Tibial nerve (tissue), 3 donors: Measurements from ENCODE around the gene SHISAL1.

Experiments
- POLR2A ChIP-seq, 2 donors: fragments of 450-650 bp; IDR thresholded peaks; one replicate each; pipeline ENCODE4 v1.6.1; 2017; ENCODE audit warnings: antibody characterized with exemption in 2 of 2, mild to moderate bottlenecking in 2 of 2, moderate library complexity in 2 of 2
- TF ChIP-seq, protein P1 (sequence below), 5 experiments: fragments of 200-600 bp in 3 of 5; fragments of 450-650 bp in 2 of 5; sonication (generic) in 3 of 5; IDR thresholded peaks; one replicate each; pipeline ENCODE4 v1.5.1; 2016 to 2019; ENCODE audit warnings: antibody characterized with exemption in 5 of 5, mild to moderate bottlenecking in 3 of 5, moderate library complexity in 2 of 5

GRCh38 chr22:44317886-44318637 is 5.3 kb upstream of the SHISAL1 start:
- TF ChIP-seq, protein P1, sequence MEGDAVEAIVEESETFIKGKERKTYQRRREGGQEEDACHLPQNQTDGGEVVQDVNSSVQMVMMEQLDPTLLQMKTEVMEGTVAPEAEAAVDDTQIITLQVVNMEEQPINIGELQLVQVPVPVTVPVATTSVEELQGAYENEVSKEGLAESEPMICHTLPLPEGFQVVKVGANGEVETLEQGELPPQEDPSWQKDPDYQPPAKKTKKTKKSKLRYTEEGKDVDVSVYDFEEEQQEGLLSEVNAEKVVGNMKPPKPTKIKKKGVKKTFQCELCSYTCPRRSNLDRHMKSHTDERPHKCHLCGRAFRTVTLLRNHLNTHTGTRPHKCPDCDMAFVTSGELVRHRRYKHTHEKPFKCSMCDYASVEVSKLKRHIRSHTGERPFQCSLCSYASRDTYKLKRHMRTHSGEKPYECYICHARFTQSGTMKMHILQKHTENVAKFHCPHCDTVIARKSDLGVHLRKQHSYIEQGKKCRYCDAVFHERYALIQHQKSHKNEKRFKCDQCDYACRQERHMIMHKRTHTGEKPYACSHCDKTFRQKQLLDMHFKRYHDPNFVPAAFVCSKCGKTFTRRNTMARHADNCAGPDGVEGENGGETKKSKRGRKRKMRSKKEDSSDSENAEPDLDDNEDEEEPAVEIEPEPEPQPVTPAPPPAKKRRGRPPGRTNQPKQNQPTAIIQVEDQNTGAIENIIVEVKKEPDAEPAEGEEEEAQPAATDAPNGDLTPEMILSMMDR (IDR thresholded peaks at IDR 0.05) = no peak
- no peak for TF ChIP-seq POLR2A (IDR thresholded peaks at IDR 0.05)
